ENCODE measurements around the gene HECW1.

Gene HECW1

GRCh38 chr7:43516581-43517342, 404.3 kb downstream of the HECW1 start:
- no peak for DNase-seq

GRCh38 chr7:43517464-43517863, 405.0 kb downstream of the HECW1 start:
- DNase-seq: no peak

- DNase-seq: no peak
Measured at GRCh38 chr7:43520201-43520600, 407.8 kb downstream of the HECW1 start.

GRCh38 chr7:43522406-43523156, 410.1 kb downstream of the HECW1 start:
- DNase-seq: no peak

- no peak for DNase-seq
Measured at GRCh38 chr7:43528576-43529354, 416.3 kb downstream of the HECW1 start.

- no peak for DNase-seq
Measured at GRCh38 chr7:43530553-43531410, 418.3 kb downstream of the HECW1 start.

- DNase-seq: no peak
Measured at GRCh38 chr7:43531700-43532099, 419.3 kb downstream of the HECW1 start.

GRCh38 chr7:43533801-43534479, 421.5 kb downstream of the HECW1 start:
- no peak for DNase-seq

GRCh38 chr7:43535031-43535451, 422.6 kb downstream of the HECW1 start:
- DNase-seq: no peak

- no peak for DNase-seq
Measured at GRCh38 chr7:43535810-43536585, 423.6 kb downstream of the HECW1 start.

GRCh38 chr7:43536773-43537172, 424.3 kb downstream of the HECW1 start:
- DNase-seq: no peak

GRCh38 chr7:43537765-43538403, 425.4 kb downstream of the HECW1 start:
- no peak for DNase-seq

GRCh38 chr7:43538404-43538771, 425.9 kb downstream of the HECW1 start:
- DNase-seq: no peak

- no peak for DNase-seq
Measured at GRCh38 chr7:43540471-43540870, 428.0 kb downstream of the HECW1 start.

- DNase-seq: no peak
Measured at GRCh38 chr7:43542716-43543115, 430.3 kb downstream of the HECW1 start.

GRCh38 chr7:43546231-43546630, 433.8 kb downstream of the HECW1 start:
- DNase-seq: no peak

GRCh38 chr7:43550427-43550826, 438.0 kb downstream of the HECW1 start:
- DNase-seq: no peak

GRCh38 chr7:43552122-43552521, 439.7 kb downstream of the HECW1 start:
- DNase-seq: no peak

GRCh38 chr7:43553999-43554398, 441.6 kb downstream of the HECW1 start:
- no peak for DNase-seq

GRCh38 chr7:43554423-43554822, 442.0 kb downstream of the HECW1 start:
- DNase-seq: no peak
